K562 (cell line): Measurements from ENCODE around the gene GAPVD1. TPM values are rescaled to one million over a fixed set of nuclear protein-coding genes. Genes with fewer than 3 reads are reported as not detected.

ENCODE experiments used
- ATF6 ChIP-seq: sonication (generic); formaldehyde crosslinking; IDR thresholded peaks from 2 replicates; pipeline ENCODE4 v1.4.0; 2020; ENCODE audit warnings: mild to moderate bottlenecking, missing genetic modification reagents
- C11orf30 ChIP-seq: fragments of 450-650 bp; IDR thresholded peaks from 2 replicates; pipeline ENCODE4 v1.6.1; 2016; ENCODE audit warnings: low read depth, mild to moderate bottlenecking
- CBFA2T2 ChIP-seq: fragments of 450-650 bp; conservative IDR thresholded peaks from 2 replicates; pipeline ENCODE4 v1.6.1; 2017; ENCODE audit warnings: mild to moderate bottlenecking
- E2F1 ChIP-seq: sonication (generic); formaldehyde crosslinking; IDR thresholded peaks from 2 replicates; pipeline ENCODE4 v1.8.1; 2023; ENCODE audit warnings: mild to moderate bottlenecking, missing genetic modification reagents, moderate library complexity
- MAX ChIP-seq: sonication (generic); formaldehyde crosslinking; IDR thresholded peaks from 2 replicates; pipeline ENCODE4 v1.9.0; 2022; ENCODE audit warnings: mild to moderate bottlenecking, missing genetic modification reagents
- NR4A1 ChIP-seq, 2 experiments: fragments of 250-450 bp in 1 of 2; fragments of 450-650 bp in 1 of 2; sonication (Bioruptor Pico) in 1 of 2; IDR thresholded peaks; 2 replicates each; pipeline versions ENCODE4 v1.4.0 to v1.6.1; 2016 to 2020; ENCODE audit warnings: mild to moderate bottlenecking in 2 of 2, missing compliant biosample characterization in 1 of 2, missing genetic modification characterization in 1 of 2, moderate library complexity in 1 of 2
- OTX1 ChIP-seq: fragments of 450-650 bp; formaldehyde crosslinking; IDR thresholded peaks from 2 replicates; pipeline ENCODE4 v1.4.0; 2022; ENCODE audit warnings: mild to moderate bottlenecking
- RBFOX2 ChIP-seq: fragments of 200-400 bp; formaldehyde crosslinking; IDR thresholded peaks from 2 replicates; pipeline ENCODE4 v1.6.1; 2017; ENCODE audit warnings: low read depth, mild to moderate bottlenecking, low read length, moderate library complexity
- SMARCE1 ChIP-seq: fragments of 450-650 bp; IDR thresholded peaks from 2 replicates; pipeline ENCODE4 v1.7.1; 2016; ENCODE audit warnings: mild to moderate bottlenecking
- ZNF407 ChIP-seq: fragments of 450-650 bp; IDR thresholded peaks from 2 replicates; pipeline ENCODE4 v1.6.1; 2016; ENCODE audit warnings: low read depth
- polyA plus RNA-seq, 8 experiments: library from polyadenylated mRNA; depleted of rRNA in 4 of 8; stranded (reverse) in 5 of 8; unstranded in 3 of 8; fragments of >200 nt; fragmentation: Nextera tagmentation in 2 of 8; fragmentation: Illumina TruSeq in 1 of 8; extraction: Ambion mirVana in 2 of 8; extraction: Trizol in 1 of 8; gene quantifications; 2 replicates each; pipeline versions ENCODE4 v1.2.1 to v1.2.3, GENCODE V29; 2011 to 2014; ENCODE audit warnings: inconsistent platforms in 1 of 8, missing spikeins in 1 of 8
- total RNA-seq, 7 experiments: library from RNA; depleted of rRNA in 6 of 7; stranded (reverse); fragments of >200 nt in 6 of 7; fragmentation: Illumina TruSeq in 2 of 7; extraction: Trizol in 2 of 7; gene quantifications; 2 replicates each; pipeline versions ENCODE4 v1.2.1 to v1.2.3, GENCODE V29; 2011 to 2021; ENCODE audit warnings: low replicate concordance in 1 of 7

GAPVD1 gene
- total and polyA plus RNA-seq, 9 of the 15 experiments (the other 6 are each of a cell fraction or from before 2014, with no cell fraction given) = 9.5 to 66.1 (median 45.5) TPM

GRCh38 chr9:125409637-125410521, 148.3 kb downstream of the GAPVD1 start (continued):
- peak; percentile 53; the same call in 1 of the 2 replicates for TF ChIP-seq ZNF407
- no peak for TF ChIP-seq NR4A1 (CRISPR knock-in tag; IDR thresholded peaks at IDR 0.05)
- TF ChIP-seq NR4A1 (tag; IDR thresholded peaks at IDR 0.05) = no peak
- peak; percentile 63 for TF ChIP-seq CBFA2T2
- no peak; the same call in 1 of the 2 replicates for TF ChIP-seq C11orf30
- TF ChIP-seq MAX = peak; percentile 16
- peak; percentile 68 for TF ChIP-seq SMARCE1
- TF ChIP-seq E2F1 (CRISPR knock-in tag) = no peak
- peak; percentile 59 for TF ChIP-seq RBFOX2
- no peak for TF ChIP-seq ATF6
- peak; percentile 71 for TF ChIP-seq OTX1 (CRISPR knock-in tag)
